Motor neuron (in vitro differentiated cells): ENCODE measurements around the gene SGSM2. TPM values are rescaled to one million over a fixed set of nuclear protein-coding genes. Genes with fewer than 3 reads are reported as not detected.

ENCODE experiments used
- ATAC-seq, 8 experiments: fragments of 200-7000 bp; cut with Tn5 transposase; replicated peaks in 6 of 8; 2 replicates each; pipeline ENCODE4 v1.8.0; 2021; ENCODE audit warnings: mild to moderate bottlenecking in 8 of 8, moderate library complexity in 8 of 8
- H3K27ac ChIP-seq, 2 donors: fragments of 250-450 bp; sonication (Bioruptor Pico); 2 replicates each; pipeline ENCODE4 v1.9.0; 2021; ENCODE audit warnings: antibody characterized with exemption in 2 of 2, mild to moderate bottlenecking in 2 of 2, moderate library complexity in 1 of 2
- H3K4me1 ChIP-seq, 2 donors: fragments of 250-450 bp; sonication (Bioruptor Pico); replicated peaks in 1 of 2; 2 replicates each; pipeline ENCODE4 v1.6.1; 2021; ENCODE audit warnings: antibody characterized with exemption in 2 of 2, mild to moderate bottlenecking in 2 of 2, moderate library complexity in 1 of 2
- H3K4me3 ChIP-seq, 5 donors: fragments of 250-450 bp; sonication (Bioruptor Pico); 2 replicates each; pipeline ENCODE4 v1.9.0; 2021; ENCODE audit warnings: antibody characterized with exemption in 5 of 5, mild to moderate bottlenecking in 5 of 5, moderate library complexity in 4 of 5
- WGBS, 10 experiments: fragments of 450-650 bp; shearing (Covaris generic); methylation state at CpG; one replicate each; pipeline ENCODE4 v1.0.0; 2022; 5-methylcytosine and 5-hydroxymethylcytosine counted together
- in situ Hi-C, 9 experiments: fragments of 400-800 bp; cut with MboI; loops; one replicate each; pipeline ENCODE4 v1.15.0; 2021; ENCODE audit warnings: low sequenced_read_pairs in 9 of 9, low pct_unique_long_range_greater_than_20kb in 2 of 9; ENCODE audit not compliant: unreplicated experiment in 9 of 9
- total RNA-seq, 8 experiments: library from RNA; unstranded; fragments of 300-600 nt; gene quantifications; 2 replicates each; pipeline versions ENCODE4 v1.2.3 to v1.2.4, GENCODE V29; 2022

Gene SGSM2
- total RNA-seq, 8 experiments from 2014 or later, result 33.4 to 95.6 (median 46.4) TPM

DNA sequence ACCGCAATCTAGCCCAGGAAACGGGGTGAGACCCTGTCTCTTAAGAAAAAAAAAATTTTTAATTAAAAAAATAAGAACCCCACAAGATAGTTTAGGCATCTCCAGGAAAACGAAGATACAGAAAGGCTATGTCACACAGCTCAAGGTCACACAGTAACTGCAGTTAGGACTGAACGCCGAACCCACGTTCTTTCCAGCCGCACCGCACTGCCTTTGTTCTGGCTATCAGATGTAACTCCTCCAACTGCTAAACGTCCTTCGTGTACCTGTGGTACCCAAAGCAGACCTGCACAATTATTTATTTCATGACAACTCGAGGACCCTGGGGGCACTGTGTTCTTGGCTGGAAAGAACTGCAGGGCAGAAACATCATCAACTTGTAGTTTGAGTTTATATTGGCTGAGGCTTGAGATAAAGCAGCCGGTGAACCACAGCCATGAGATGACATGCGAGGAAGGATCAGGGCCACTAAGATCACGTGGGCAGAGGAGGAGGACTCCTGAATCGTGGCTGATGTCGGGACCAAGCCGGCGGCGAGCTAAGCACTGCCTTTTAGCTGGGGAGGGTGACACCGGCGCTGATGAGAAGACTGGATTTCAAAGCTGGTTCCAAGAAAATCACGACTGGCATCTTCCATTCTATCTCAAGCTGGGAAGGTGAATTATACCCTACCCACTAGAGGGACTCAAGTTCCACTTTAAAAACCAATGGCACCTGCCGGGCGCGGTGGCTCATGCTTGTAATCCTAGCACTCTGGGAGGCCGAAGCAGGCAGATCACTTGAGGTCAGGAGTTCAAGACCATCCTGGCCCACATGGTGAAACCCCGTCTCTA is 84.2 kb downstream of the SGSM2 start:
- Histone ChIP-seq H3K27ac (no peak overlapping the region), H3K4me3 (no peak overlapping the region), H3K4me1 (peaks cover 10 to 38% of the 10 kb centered on the region in 2 donors)
- 84 to 100% (median 91%) methylated on average over 1 to 24 of the region's 27 CpGs for WGBS, 10 experiments
- no peak for ATAC-seq
- in situ Hi-C loops, result no loop called here

DNA sequence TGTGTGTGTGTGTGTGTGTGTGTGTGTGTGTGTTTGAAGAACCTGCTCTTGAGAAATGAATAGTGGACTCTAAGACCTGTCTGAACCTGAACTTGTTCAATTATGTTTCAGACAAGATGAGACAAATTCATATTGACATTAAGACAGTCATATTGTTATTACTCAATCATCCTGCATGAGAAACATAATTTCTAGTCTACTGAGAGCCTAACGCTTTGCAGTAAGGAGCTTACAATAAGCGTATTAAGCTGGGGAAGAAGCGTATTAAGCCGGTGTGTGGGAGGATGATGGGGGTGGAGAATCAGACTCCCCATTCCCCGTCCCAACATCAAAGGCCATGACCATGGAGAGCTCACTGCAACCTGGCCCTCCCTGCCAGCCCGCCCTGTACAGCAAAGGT is 86.0 kb downstream of the SGSM2 start:
- no peak overlapping the region for H3K4me3 ChIP-seq
- in situ Hi-C loops, result no loop called here
- H3K4me1 ChIP-seq, result peaks cover 7 to 24% of the 10 kb centered on the region in 2 donors
- WGBS, 10 experiments, result 71 to 100% (median 82%) methylated on average over 1 to 5 of the region's 6 CpGs; no CpG with 5 or more reads in 2 of the 10 experiments
- H3K27ac ChIP-seq, result no peak overlapping the region
- no peak for ATAC-seq

GRCh38 chr17:2427215-2427614 is 89.9 kb downstream of the SGSM2 start:
- Histone ChIP-seq H3K4me3 (no peak overlapping the region), H3K4me1 (peaks cover 0 to 2% of the 10 kb centered on the region in 2 donors), H3K27ac (no peak overlapping the region)
- WGBS, 10 experiments, result 54 to 89% (median 70%) methylated on average over 2 of the region's 2 CpGs
- no peak for ATAC-seq
- in situ Hi-C loops, result no loop called here

- 80 to 100% (median 100%) methylated on average over 1 of the region's 1 CpG; no CpG with 5 or more reads in 5 of the 10 experiments for WGBS, 10 experiments
- H3K4me1 ChIP-seq, result peaks cover 0 to 2% of the 10 kb centered on the region in 2 donors
- no peak for ATAC-seq
- H3K4me3 ChIP-seq, result no peak overlapping the region
- H3K27ac ChIP-seq, result no peak overlapping the region
- in situ Hi-C loops, result no loop called here
These were observed 90.6 kb downstream of the SGSM2 start for GRCh38 chr17:2427910-2428309.

Other genes with a start within 250 kb of the SGSM2 start
- gene SMG6, start 33.7 kb upstream of the SGSM2 start, total RNA-seq, result 10 to 100 TPM; 18.5 to 54.9 (median 30.6) TPM
- 10 to 100 TPM in 5 of 8 experiments, 1 to 10 TPM in 3; 4.9 to 24.0 (median 10.6) TPM for gene SRR, start 33.6 kb upstream of the SGSM2 start, total RNA-seq
- 10 to 100 TPM; 27.6 to 70.9 (median 41.3) TPM for gene TSR1, start 1.0 kb upstream of the SGSM2 start, total RNA-seq
- gene MNT, start 63.6 kb downstream of the SGSM2 start, total RNA-seq, result 10 to 100 TPM in 4 of 8 experiments, 1 to 10 TPM in 4; 6.4 to 25.1 (median 9.9) TPM
- gene METTL16, start 174.4 kb downstream of the SGSM2 start, total RNA-seq, result 10 to 100 TPM; 15.1 to 31.5 (median 20.3) TPM